Measurements from ENCODE around the gene CDC42BPG. TPM values are rescaled to one million over a fixed set of nuclear protein-coding genes. Genes with fewer than 3 reads are reported as not detected.
"Not testable (repeated sequence)": the region's sequence is repeated elsewhere in the genome, so short reads cannot be mapped to it uniquely, and the experiment has no call there.

CDC42BPG gene
- total and polyA plus RNA-seq, 2 donors (not counting 1 experiment from before 2014, with no cell fraction given): 0.03 to 0.33 TPM

DNA sequence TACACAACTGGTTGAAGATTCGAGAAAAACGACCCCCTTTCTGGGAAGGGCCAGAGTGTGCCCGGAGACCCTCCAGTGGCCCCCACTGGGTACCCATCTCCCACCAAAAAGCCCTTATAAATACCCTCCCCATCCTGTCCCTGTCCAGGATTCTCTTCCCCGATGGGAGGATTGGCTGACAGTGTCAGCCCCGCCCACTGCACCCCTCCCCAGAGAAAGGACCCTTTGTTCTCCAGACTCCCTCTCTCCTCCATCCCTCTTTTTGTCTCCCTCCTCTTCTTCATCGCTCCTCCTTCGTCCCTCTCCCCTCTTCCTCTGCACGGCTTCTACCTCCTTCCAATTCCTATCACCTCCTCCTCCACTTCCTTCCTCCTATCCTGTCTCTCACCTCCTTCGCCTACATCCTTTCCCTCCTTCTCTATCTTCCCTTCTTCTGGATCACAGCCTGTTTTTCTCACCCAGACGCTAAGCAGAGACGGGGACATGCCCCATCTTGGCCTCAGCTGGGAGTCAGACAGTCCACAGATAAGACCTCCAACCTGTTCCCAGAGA lies 20.8 kb downstream of the CDC42BPG start:
- TF ChIP-seq, protein P1, sequence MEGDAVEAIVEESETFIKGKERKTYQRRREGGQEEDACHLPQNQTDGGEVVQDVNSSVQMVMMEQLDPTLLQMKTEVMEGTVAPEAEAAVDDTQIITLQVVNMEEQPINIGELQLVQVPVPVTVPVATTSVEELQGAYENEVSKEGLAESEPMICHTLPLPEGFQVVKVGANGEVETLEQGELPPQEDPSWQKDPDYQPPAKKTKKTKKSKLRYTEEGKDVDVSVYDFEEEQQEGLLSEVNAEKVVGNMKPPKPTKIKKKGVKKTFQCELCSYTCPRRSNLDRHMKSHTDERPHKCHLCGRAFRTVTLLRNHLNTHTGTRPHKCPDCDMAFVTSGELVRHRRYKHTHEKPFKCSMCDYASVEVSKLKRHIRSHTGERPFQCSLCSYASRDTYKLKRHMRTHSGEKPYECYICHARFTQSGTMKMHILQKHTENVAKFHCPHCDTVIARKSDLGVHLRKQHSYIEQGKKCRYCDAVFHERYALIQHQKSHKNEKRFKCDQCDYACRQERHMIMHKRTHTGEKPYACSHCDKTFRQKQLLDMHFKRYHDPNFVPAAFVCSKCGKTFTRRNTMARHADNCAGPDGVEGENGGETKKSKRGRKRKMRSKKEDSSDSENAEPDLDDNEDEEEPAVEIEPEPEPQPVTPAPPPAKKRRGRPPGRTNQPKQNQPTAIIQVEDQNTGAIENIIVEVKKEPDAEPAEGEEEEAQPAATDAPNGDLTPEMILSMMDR (conservative IDR thresholded peaks at IDR 0.05 in 1 of 2, IDR thresholded peaks at IDR 0.05 in 1 of 2; ENCODE audit: low read depth in 1 of 2, low read length in 2 of 2): no peak
- TF ChIP-seq EZH2 (IDR thresholded peaks at IDR 0.05; ENCODE audit: low read length, missing control alignments): no peak
- DNase-seq (ENCODE audit: low read depth in 2 of 2): no peak
- no peak overlapping the region for H3K4me3 ChIP-seq (replicated peaks in 1 of 4; ENCODE audit: control extremely low read depth in 1 of 4, insufficient read depth in 1 of 4, low read depth in 3 of 4, low read length in 4 of 4)

DNA sequence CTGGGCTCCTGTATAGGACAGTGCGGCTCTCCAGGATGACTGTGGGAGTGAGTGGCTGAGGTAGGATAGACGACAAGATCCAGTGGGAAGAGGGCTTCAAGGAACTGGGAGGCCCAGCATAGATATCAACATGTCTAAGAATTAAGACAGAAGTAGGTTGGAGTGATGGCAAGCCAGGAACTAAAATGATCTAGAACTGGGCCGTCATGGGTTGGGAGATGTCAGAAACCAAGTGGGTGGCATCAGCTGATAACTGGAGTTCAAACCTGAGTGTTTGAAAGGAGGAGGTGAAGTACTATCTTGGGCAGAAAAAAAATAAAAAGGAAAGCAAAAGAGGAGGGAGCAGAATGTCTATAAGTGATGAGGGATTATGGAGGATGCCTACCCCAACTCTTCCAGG lies 27.0 kb downstream of the CDC42BPG start:
- Histone ChIP-seq H3K4me3 (replicated peaks in 1 of 4; ENCODE audit: control extremely low read depth in 1 of 4, insufficient read depth in 1 of 4, low read depth in 3 of 4, low read length in 4 of 4) (no peak overlapping the region), H3K4me1 (ENCODE audit: control insufficient read depth, extremely low read depth, insufficient read depth, low read length) (no peaks in the 10 kb centered on the region), H3K4me2 (ENCODE audit: extremely low read depth, insufficient read depth, low read length) (no peak overlapping the region), H3K79me2 (ENCODE audit: control insufficient read depth, insufficient read depth, low read length) (no peaks in the 10 kb centered on the region), H3K36me3 (ENCODE audit: control insufficient read depth, insufficient read depth, low read length) (no peaks in the 10 kb centered on the region), H3K9ac (ENCODE audit: insufficient read depth, low read length) (no peak overlapping the region), H3K27me3 (ENCODE audit: control insufficient read depth, insufficient read depth, low read length) (no peaks in the 10 kb centered on the region), H3K27ac (ENCODE audit: insufficient read depth, low read length) (no peak overlapping the region), H4K20me1 (ENCODE audit: control insufficient read depth, extremely low read depth, insufficient read depth, low read length) (no peaks in the 10 kb centered on the region), H3K9me3 (ENCODE audit: control insufficient read depth, insufficient read depth, low read depth, low read length) (no peaks in the 10 kb centered on the region), H2AFZ (ENCODE audit: low read length) (no peak overlapping the region)
- TF ChIP-seq, protein P1 (conservative IDR thresholded peaks at IDR 0.05 in 1 of 2, IDR thresholded peaks at IDR 0.05 in 1 of 2; ENCODE audit: low read depth in 1 of 2, low read length in 2 of 2): no peak
- TF ChIP-seq EZH2 (IDR thresholded peaks at IDR 0.05; ENCODE audit: low read length, missing control alignments): no peak
- no peak for DNase-seq (ENCODE audit: low read depth in 2 of 2)

More for the DNA sequence above, 20.8 kb downstream of the CDC42BPG start:
- Histone ChIP-seq H4K20me1 (ENCODE audit: control insufficient read depth, extremely low read depth, insufficient read depth, low read length) (no peaks in the 10 kb centered on the region), H3K9ac (ENCODE audit: insufficient read depth, low read length) (no peak overlapping the region), H3K27me3 (ENCODE audit: control insufficient read depth, insufficient read depth, low read length) (no peaks in the 10 kb centered on the region), H3K4me2 (ENCODE audit: extremely low read depth, insufficient read depth, low read length) (no peak overlapping the region), H3K79me2 (ENCODE audit: control insufficient read depth, insufficient read depth, low read length) (no peaks in the 10 kb centered on the region), H3K36me3 (ENCODE audit: control insufficient read depth, insufficient read depth, low read length) (no peaks in the 10 kb centered on the region), H3K27ac (ENCODE audit: insufficient read depth, low read length) (no peak overlapping the region), H3K4me1 (ENCODE audit: control insufficient read depth, extremely low read depth, insufficient read depth, low read length) (no peaks in the 10 kb centered on the region), H2AFZ (ENCODE audit: low read length) (no peak overlapping the region), H3K9me3 (ENCODE audit: control insufficient read depth, insufficient read depth, low read depth, low read length) (no peaks in the 10 kb centered on the region)

DNA sequence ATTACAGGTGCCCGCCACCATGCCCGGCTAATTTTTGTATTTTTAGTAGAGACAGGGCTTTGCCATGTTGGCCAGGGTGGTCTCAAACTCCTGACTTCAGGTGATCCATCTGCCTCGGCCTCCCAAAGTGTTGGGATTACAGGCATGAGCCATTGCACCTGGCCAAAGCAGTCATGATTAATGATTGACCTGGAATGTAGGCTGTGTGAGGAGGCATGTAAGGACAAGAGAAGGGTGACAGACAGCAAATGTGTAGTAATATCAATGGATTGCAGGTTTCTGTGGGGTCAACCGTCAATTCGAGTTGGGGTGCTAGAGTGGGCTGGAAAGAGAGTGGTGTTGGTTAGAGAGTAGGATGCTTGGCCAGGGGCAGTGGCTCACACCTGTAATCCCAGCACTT lies 29.0 kb downstream of the CDC42BPG start:
- H3K9ac ChIP-seq (ENCODE audit: insufficient read depth, low read length); DNase-seq (ENCODE audit: low read depth in 2 of 2); H3K27me3 ChIP-seq (ENCODE audit: control insufficient read depth, insufficient read depth, low read length); H3K27ac ChIP-seq (ENCODE audit: insufficient read depth, low read length); H3K4me3 ChIP-seq (replicated peaks in 1 of 4; ENCODE audit: control extremely low read depth in 1 of 4, insufficient read depth in 1 of 4, low read depth in 3 of 4, low read length in 4 of 4); H3K79me2 ChIP-seq (ENCODE audit: control insufficient read depth, insufficient read depth, low read length); H2AFZ ChIP-seq (ENCODE audit: low read length); H3K36me3 ChIP-seq (ENCODE audit: control insufficient read depth, insufficient read depth, low read length); H4K20me1 ChIP-seq (ENCODE audit: control insufficient read depth, extremely low read depth, insufficient read depth, low read length); H3K4me1 ChIP-seq (ENCODE audit: control insufficient read depth, extremely low read depth, insufficient read depth, low read length); H3K4me2 ChIP-seq (ENCODE audit: extremely low read depth, insufficient read depth, low read length); H3K9me3 ChIP-seq (ENCODE audit: control insufficient read depth, insufficient read depth, low read depth, low read length): not testable (repeated sequence)
